IMR-90 (cell line): ENCODE measurements around the gene EBF3. TPM values are rescaled to one million over a fixed set of nuclear protein-coding genes. Genes with fewer than 3 reads are reported as not detected.

ENCODE experiments used
- ATAC-seq: fragments of 200-7000 bp; cut with Tn5 transposase; 2 replicates; pipeline ENCODE4 v1.9.1; 2020; ENCODE audit warnings: low read depth, mild to moderate bottlenecking, moderate library complexity
- BruUV-seq: library from RNA; stranded (reverse); fragments of 400-500 nt; replicated peaks from 2 replicates; lab custom pipeline; 2021; lab: Mats Ljungman, UMichigan
- CTCF ChIA-PET: fragments of 300-600 bp; formaldehyde crosslinking; extraction: SDS; loops from one replicate; lab custom pipeline; 2021; ENCODE audit warnings: antibody characterized with exemption; lab: Yijun Ruan, JAX
- POLR2A ChIA-PET: fragments of 300-600 bp; sonication (Branson Sonifier 250); formaldehyde crosslinking; loops from one replicate; lab custom pipeline; 2022; ENCODE audit warnings: antibody characterized with exemption; ENCODE audit not compliant: unreplicated experiment; lab: Charles Lee
- DNase-seq: peaks from one replicate; pipeline ENCODE4 v3.0.0; 2013
- H2AFZ ChIP-seq: replicated peaks from 2 replicates; pipeline ENCODE3; 2013; ENCODE audit warnings: low read length, mild to moderate bottlenecking; ENCODE audit not compliant: poor library complexity
- H2AK5ac ChIP-seq: 2 replicates; pipeline ENCODE4 v1.6.1; 2013; ENCODE audit warnings: low read depth, low read length, inconsistent platforms
- H2AK9ac ChIP-seq: replicated peaks from 2 replicates; pipeline ENCODE3; 2013; ENCODE audit warnings: mild to moderate bottlenecking, low read depth, low read length, moderate library complexity; ENCODE audit not compliant: poor library complexity
- H2BK120ac ChIP-seq: 2 replicates; pipeline ENCODE4 v1.6.1; 2013; ENCODE audit warnings: low read depth, low read length, inconsistent platforms
- H2BK15ac ChIP-seq: 3 replicates; pipeline ENCODE4 v1.6.1; 2013; ENCODE audit warnings: low read depth, low read length, inconsistent platforms
- H2BK20ac ChIP-seq: 2 replicates; pipeline ENCODE4 v1.6.1; 2013; ENCODE audit warnings: low read depth, mild to moderate bottlenecking, inconsistent platforms, low read length, moderate library complexity
- H2BK5ac ChIP-seq: 2 replicates; pipeline ENCODE4 v1.6.1; 2013; ENCODE audit warnings: mild to moderate bottlenecking, low read depth, low read length, inconsistent platforms; ENCODE audit not compliant: poor library complexity, severe bottlenecking
- H3K14ac ChIP-seq: replicated peaks from 2 replicates; pipeline ENCODE4 v1.6.1; 2013; ENCODE audit warnings: low read depth, low read length, inconsistent platforms
- H3K18ac ChIP-seq: 2 replicates; pipeline ENCODE4 v1.6.1; 2013; ENCODE audit warnings: low read depth, low read length, control low read depth
- H3K23ac ChIP-seq: 2 replicates; pipeline ENCODE4 v1.6.1; 2013; ENCODE audit warnings: low read depth, low read length, inconsistent platforms
- H3K27ac ChIP-seq: 2 replicates; pipeline ENCODE4 v1.5.1; 2013; ENCODE audit warnings: mild to moderate bottlenecking, control low read depth, low read length; ENCODE audit not compliant: insufficient read depth
- H3K27me3 ChIP-seq: 2 replicates; pipeline ENCODE4 v1.6.1; 2013; ENCODE audit warnings: low read length; ENCODE audit not compliant: control insufficient read depth, insufficient read depth
- H3K36me3 ChIP-seq: 2 replicates; pipeline ENCODE4 v1.6.1; 2013; ENCODE audit warnings: low read length, mixed read lengths; ENCODE audit not compliant: control insufficient read depth, insufficient read depth
- H3K4ac ChIP-seq: 2 replicates; pipeline ENCODE4 v1.6.1; 2013; ENCODE audit warnings: low read depth, low read length, inconsistent platforms
- H3K4me1 ChIP-seq: 2 replicates; pipeline ENCODE4 v1.6.1; 2013; ENCODE audit warnings: low read length, mixed read lengths; ENCODE audit not compliant: control insufficient read depth, insufficient read depth
- H3K4me2 ChIP-seq: 2 replicates; pipeline ENCODE4 v1.6.1; 2013; ENCODE audit warnings: low read depth, mild to moderate bottlenecking, control low read depth, low read length, moderate library complexity
- H3K4me3 ChIP-seq: 2 replicates; pipeline ENCODE4 v1.5.1; 2013; ENCODE audit warnings: low read depth, mild to moderate bottlenecking, control low read depth, low read length, moderate library complexity; ENCODE audit not compliant: insufficient read depth
- H3K56ac ChIP-seq: 2 replicates; pipeline ENCODE4 v1.6.1; 2013; ENCODE audit warnings: low read length, inconsistent platforms; ENCODE audit not compliant: insufficient read depth; ENCODE audit errors: extremely low read depth
- H3K79me1 ChIP-seq, 2 experiments: 2 replicates each; pipeline ENCODE4 v1.6.1; 2013; ENCODE audit warnings: low read length in 2 of 2, inconsistent platforms in 1 of 2, low read depth in 1 of 2
- H3K9ac ChIP-seq: 2 replicates; pipeline ENCODE4 v1.6.1; 2013; ENCODE audit warnings: low read depth, low read length, control low read depth
- H3K9me1 ChIP-seq: 2 replicates; pipeline ENCODE4 v1.6.1; 2013; ENCODE audit warnings: low read length, inconsistent platforms; ENCODE audit not compliant: insufficient read depth
- H3K9me3 ChIP-seq: 2 replicates; pipeline ENCODE4 v1.6.1; 2013; ENCODE audit warnings: low read length; ENCODE audit not compliant: control insufficient read depth, insufficient read depth
- H4K20me1 ChIP-seq: 2 replicates; pipeline ENCODE4 v1.6.1; 2013; ENCODE audit warnings: low read length, inconsistent platforms; ENCODE audit not compliant: insufficient read depth
- H4K5ac ChIP-seq: 2 replicates; pipeline ENCODE4 v1.6.1; 2013; ENCODE audit warnings: mild to moderate bottlenecking, low read depth, low read length, control low read depth
- H4K8ac ChIP-seq, 2 experiments: 2 replicates each; pipeline ENCODE4 v1.6.1; 2013; ENCODE audit warnings: low read depth in 2 of 2, low read length in 2 of 2, control low read depth in 1 of 2, inconsistent platforms in 1 of 2
- H4K91ac ChIP-seq: 2 replicates; pipeline ENCODE4 v1.6.1; 2013; ENCODE audit warnings: low read depth, low read length, inconsistent platforms; ENCODE audit not compliant: insufficient read depth
- WGBS, 2 experiments: methylation state at CpG; one replicate each; pipeline versions ENCODE4 v1.1.5 to v1.1.7; 2013; ENCODE audit warnings: missing lambda C conversion rate in 2 of 2; ENCODE audit not compliant: insufficient read length in 1 of 2; ENCODE audit errors: extremely low coverage in 2 of 2; 5-methylcytosine and 5-hydroxymethylcytosine counted together
- dilution Hi-C: fragments of 300-500 bp; cut with HindIII; formaldehyde crosslinking; loops from one replicate; pipeline ENCODE4 v1.14.3; 2018; ENCODE audit warnings: low sequenced_read_pairs; ENCODE audit not compliant: unreplicated experiment
- in situ Hi-C: fragments of 300-500 bp; cut with MboI; formaldehyde crosslinking; loops from 3 replicates; pipeline ENCODE4 v1.14.3; 2019; ENCODE audit warnings: low sequenced_read_pairs, inconsistent platforms, mixed read lengths
- intact Hi-C: fragments of 100-400 bp; cut with micrococcal nuclease; formaldehyde crosslinking; loops from 2 replicates; pipeline ENCODE4 v1.10.0; 2022
- polyA plus RNA-seq, 3 experiments: library from polyadenylated mRNA; depleted of rRNA; stranded (reverse); fragments of >200 nt; gene quantifications; 2 replicates each; pipeline ENCODE4 v1.2.3, GENCODE V29; 2012; ENCODE audit warnings: low replicate concordance in 1 of 3
- total RNA-seq: library from RNA; depleted of rRNA; stranded (reverse); fragments of >200 nt; gene quantifications from 2 replicates; pipeline ENCODE4 v1.2.3, GENCODE V29; 2012
- TF ChIP-seq, protein P1 (sequence below): conservative IDR thresholded peaks from 2 replicates; pipeline ENCODE4 v1.5.1; 2012; ENCODE audit warnings: mild to moderate bottlenecking, low read depth, low read length, improper control_type of control experiment

EBF3 gene
- total and polyA plus RNA-seq, 2 of the 4 experiments (the other 2 are of a cell fraction), result 0.36 to 0.70 TPM

DNA sequence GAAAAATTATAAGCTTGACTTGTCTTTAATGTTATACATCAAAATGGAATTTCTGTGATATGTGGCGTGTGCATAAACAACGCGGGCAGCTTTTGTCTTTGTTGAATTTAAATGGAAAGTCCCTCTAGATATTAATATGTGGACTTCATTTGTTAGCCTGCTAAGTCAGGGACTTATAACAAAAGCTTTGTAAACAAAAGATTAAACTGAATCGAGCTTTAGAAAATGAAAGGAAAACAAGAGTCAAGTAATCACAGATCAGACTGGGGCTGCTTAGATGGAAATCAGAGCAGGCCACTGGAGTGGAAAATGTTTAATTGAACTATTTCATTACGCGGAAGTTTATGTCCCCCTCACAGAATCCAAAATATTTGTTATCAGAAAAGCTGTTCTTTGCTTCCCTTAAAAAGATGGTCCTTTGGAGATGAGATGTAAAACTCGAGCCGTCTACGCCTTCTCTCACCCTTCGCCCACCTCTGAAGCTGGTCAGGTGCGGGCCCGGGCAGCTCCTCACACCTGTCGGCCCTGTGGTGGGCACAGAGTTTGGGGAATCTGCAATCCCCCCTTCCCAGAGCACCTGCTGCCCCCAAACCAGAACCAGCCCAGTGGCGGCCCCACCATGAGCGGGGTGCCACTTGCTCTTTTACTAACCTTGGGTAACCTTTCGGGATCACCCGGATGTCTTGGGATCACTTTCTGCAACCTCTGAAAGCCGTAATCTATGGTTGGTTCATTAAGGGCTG is 116.2 kb downstream of the EBF3 start:
- no peak overlapping the region for H2AK9ac ChIP-seq
- DNase-seq (no peak), ATAC-seq (no peak)
- H4K8ac ChIP-seq, result no peak overlapping the region
- no peaks in the 10 kb centered on the region for H4K20me1 ChIP-seq
- H3K27me3 ChIP-seq, result no peaks in the 10 kb centered on the region
- POLR2A ChIA-PET, result no interaction called here
- H2BK20ac ChIP-seq, result no peak overlapping the region
- no peak overlapping the region for H4K5ac ChIP-seq
- CTCF ChIA-PET, result interaction anchor here (0.6 kb wide), 1 partner anchor 218 kb away, joined by 10 read pairs; no protein-coding TSS in a partner anchor
- in situ Hi-C loops, result no loop called here
- dilution Hi-C loops, result no loop called here
- H3K4ac ChIP-seq, result no peak overlapping the region
- H3K9me3 ChIP-seq, result peaks cover 2% of the 10 kb centered on the region
- H3K4me2 ChIP-seq, result no peak overlapping the region
- H3K79me1 ChIP-seq, result no peaks in the 10 kb centered on the region
- no peaks in the 10 kb centered on the region for H3K9me1 ChIP-seq
- no peak overlapping the region for H3K23ac ChIP-seq
- WGBS, 2 experiments, result 64% methylated on average over 4 of the region's 18 CpGs; no CpG with 5 or more reads in 1 of the 2 experiments
- H3K27ac ChIP-seq, result no peak overlapping the region
- no peak overlapping the region for H2AK5ac ChIP-seq
- H3K9ac ChIP-seq, result no peak overlapping the region
- no peak overlapping the region for H2BK15ac ChIP-seq
- TF ChIP-seq, protein P1, sequence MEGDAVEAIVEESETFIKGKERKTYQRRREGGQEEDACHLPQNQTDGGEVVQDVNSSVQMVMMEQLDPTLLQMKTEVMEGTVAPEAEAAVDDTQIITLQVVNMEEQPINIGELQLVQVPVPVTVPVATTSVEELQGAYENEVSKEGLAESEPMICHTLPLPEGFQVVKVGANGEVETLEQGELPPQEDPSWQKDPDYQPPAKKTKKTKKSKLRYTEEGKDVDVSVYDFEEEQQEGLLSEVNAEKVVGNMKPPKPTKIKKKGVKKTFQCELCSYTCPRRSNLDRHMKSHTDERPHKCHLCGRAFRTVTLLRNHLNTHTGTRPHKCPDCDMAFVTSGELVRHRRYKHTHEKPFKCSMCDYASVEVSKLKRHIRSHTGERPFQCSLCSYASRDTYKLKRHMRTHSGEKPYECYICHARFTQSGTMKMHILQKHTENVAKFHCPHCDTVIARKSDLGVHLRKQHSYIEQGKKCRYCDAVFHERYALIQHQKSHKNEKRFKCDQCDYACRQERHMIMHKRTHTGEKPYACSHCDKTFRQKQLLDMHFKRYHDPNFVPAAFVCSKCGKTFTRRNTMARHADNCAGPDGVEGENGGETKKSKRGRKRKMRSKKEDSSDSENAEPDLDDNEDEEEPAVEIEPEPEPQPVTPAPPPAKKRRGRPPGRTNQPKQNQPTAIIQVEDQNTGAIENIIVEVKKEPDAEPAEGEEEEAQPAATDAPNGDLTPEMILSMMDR, result no peak
- peaks cover 1% of the 10 kb centered on the region; the same call in 1 of the 2 replicates for H3K36me3 ChIP-seq
- H3K56ac ChIP-seq, result no peak overlapping the region
- H3K4me3 ChIP-seq, result no peak overlapping the region
- no peak overlapping the region for H2BK5ac ChIP-seq
- H2BK120ac ChIP-seq, result no peak overlapping the region
- no peak overlapping the region for H4K91ac ChIP-seq
- no peak overlapping the region for H3K18ac ChIP-seq
- H2AFZ ChIP-seq, result no peak overlapping the region
- BruUV-seq, result no TSS peak
- H3K4me1 ChIP-seq, result no peaks in the 10 kb centered on the region
- intact Hi-C loops, result no loop called here
- no peak overlapping the region for H3K14ac ChIP-seq
